HG03558 (cell line): Measurements from ENCODE around the gene MOCS1.

ENCODE experiments used
- ATAC-seq: cut with Tn5 transposase; IDR thresholded peaks from one replicate; pipeline ENCODE4 v1.9.1; 2021; ENCODE audit warnings: moderate number of reproducible peaks; ENCODE audit not compliant: unreplicated experiment; ENCODE audit errors: extremely low read depth

Gene MOCS1

DNA sequence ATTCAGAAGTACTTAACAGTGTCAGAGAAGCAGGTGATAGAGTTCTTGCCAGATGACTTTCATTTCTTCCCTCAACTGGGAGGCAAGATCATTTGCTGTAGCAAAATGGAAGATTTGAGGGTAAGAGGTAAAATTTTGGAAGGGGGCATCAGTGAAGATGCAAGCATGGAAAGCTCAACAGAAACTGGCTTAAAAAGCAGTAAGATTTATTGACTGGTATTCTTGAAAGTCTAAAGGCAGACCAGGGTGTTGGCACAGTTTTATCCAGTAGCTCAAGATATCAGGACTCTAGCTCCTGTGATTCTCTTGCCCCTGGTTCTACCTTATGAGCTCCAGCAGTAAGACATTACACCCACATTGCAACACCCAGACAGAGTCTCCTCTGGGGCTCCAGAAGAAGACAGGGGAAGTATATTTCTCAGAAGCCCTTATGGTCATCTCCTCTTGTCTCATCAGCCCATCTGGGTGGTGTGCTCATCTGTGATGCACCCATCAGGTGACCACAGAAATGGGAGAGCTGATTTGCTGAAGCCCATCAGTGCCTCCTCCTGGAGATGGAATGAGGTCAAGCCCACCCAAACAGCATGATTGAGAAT is 16.0 kb upstream of the MOCS1 start:
- no peak for ATAC-seq

- ATAC-seq = no peak
Observed at GRCh38 chr6:39948199-39948791, 14.0 kb upstream of the MOCS1 start.

- ATAC-seq = no peak
Observed at GRCh38 chr6:39947611-39948068, 13.4 kb upstream of the MOCS1 start.

DNA sequence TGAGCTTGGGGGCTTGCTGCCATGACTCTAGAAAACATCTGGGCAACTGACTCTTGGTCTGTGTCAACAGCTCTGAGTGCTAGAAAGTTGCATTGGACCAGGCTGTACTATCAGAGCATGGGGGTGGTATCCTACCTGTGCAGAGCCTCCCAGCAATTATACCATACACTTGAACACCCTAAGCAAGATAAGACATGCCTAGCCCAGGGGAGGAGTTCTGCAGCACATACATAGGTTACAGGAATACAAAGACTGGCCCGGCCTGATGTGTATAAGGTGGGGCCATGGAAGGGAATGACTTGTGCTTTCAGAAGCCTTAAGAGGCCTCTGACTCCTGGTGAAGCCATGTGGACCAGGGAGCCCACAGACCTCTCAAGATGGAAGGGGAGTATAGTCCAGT is 11.4 kb upstream of the MOCS1 start:
- ATAC-seq = no peak

DNA sequence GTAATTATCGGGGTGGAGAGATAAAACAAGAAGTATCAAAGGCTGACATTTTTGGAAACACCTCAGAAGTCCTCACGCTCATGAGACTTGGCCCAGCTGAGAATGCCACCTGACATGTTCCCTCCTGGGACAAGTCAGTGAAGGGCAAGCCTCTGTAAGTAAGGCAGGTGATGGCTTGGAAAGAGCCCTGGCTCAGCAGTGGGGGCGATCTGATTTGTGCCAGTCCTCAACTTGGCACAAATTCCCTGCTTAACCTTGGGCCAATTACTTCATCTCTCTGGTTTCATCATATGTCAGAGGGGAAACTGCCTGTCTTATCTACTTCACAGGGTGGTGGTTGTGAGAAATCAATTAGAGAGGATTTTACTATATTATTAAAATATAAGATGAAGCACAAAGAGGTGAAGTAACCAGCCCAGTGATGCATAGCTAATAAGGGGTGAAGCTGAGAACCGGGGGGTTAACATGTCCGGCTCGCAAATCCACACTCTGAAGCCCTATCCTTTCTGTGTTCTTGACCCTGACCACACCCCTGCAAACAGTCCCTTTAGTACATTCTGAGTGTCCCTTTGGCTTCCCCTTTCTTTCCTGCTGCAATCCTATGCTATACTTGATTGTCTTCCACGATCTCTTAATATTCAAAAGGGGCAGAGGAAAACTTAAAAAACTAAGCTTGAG is 8.8 kb upstream of the MOCS1 start:
- no peak for ATAC-seq

DNA sequence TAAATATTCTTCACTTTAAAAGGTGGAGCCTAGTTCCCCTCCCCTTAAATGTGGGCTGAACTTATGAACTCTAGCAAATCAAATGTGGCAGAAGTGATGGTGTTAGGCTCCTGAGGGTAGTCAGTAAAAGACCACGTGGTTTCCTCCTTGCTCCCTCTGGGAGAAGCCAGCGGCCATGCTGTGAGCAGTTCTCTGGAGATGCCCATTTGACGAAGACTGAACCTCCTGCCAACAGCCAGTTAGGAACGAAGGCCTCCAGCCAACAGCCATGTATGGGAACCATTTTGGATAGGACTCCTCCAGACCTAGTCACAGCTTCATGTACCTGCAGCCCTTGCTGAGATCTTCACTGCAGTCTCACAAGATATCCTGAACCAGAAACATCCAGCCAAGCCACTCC is 7.6 kb upstream of the MOCS1 start:
- ATAC-seq = no peak

- ATAC-seq = no peak
Observed at GRCh38 chr6:39941138-39941537, 6.9 kb upstream of the MOCS1 start.

DNA sequence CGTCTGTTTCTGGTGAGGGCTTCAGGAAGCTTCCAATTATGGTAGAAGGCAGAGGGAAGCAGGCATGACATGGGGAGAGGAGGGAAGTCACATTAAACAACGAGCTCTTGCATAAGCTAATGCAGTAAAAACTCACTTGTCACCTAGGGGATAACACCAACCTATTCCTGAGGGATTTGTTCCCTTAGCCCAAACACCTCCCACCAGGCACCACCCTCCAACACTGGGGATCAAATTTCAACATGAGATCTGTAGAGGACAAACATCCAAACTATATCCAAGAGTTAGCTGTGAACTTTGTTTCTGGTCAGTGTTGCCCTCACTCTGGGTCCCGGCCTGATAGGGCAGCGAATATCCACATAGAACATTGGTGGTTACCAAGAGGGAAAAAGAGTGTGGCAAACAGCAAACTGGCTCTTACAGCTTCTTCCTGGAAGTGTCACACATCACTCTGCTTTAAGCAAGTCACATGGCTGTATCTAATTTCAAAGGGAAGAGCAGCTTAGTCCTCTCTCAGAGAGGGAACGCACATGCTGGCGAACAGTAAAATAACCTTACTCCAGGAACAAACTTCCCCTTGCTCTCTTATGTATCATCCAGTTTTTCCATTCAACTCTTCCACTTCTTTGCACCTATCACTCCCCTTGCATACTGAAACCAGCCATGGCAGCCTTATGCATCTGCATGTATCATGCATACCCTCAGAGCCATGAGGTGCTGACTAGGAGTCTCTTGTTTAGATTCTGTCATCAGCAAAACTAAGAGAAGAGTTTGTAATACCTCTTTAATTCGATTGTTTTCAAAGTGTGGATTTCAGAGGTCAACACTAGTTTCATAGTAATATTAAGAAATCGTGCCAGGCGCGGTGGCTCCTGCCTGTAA is 4.8 kb upstream of the MOCS1 start:
- ATAC-seq = no peak

DNA sequence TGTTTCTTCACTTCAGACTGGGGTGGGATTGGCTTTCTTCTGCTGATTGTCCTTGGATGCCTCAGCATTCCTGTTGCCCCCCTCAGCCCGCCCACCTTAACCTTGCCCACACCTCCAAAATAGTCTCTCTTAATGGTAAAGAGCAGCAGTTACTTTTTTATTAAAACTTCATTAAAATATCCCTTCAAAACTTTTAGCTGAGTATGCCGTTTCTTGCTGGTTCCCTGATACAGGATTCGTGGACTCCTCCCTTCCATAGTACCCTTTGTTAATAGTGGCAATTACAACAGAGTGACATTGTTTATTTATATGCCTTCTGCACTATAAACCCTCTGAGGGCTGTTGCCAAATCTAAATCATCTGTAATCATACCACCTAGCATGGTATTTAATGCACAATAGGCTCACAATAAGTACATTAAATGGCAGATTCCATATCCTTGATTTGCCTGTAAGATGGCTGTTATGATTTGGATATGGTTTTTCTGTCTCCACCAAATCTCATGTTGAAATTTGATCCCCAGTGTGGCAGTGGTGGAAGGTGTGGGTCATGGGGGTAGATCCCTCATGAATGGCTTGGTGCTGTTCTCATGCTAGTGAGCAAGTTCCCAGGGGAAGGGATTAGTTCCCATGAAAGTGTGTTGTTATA is 3.5 kb upstream of the MOCS1 start:
- ATAC-seq = no peak

- ATAC-seq = no peak
Observed at GRCh38 chr6:39936857-39937256, 2.6 kb upstream of the MOCS1 start.

GRCh38 chr6:39935241-39935640 is 979 bp upstream of the MOCS1 start:
- ATAC-seq = no peak

- ATAC-seq = no peak
Observed at GRCh38 chr6:39933669-39934130, 562 bp downstream of the MOCS1 start.

DNA sequence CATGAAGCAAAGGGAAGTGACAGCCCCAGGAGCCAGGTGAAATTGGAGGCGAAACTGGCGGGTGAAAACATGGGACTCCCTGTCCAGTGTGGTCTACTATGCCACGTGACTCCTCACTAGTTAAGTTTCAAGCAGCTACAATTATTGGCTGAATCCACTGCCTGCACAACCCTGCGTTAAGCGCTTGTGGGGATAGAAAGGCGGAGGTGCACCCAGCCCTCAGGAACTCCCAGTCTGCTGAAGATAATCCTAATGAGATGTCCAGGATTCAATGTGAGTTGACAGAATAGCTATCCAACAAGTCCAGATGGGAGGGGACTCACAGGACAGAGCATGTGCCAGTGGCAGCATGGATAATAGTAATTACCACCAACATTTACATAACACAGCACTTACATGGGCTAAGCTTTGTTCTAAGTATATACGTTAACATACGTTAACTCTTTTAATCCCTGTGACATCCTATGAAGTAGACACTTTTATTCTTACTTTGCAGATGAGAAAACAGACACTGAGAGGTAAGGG is 1.8 kb downstream of the MOCS1 start:
- no peak for ATAC-seq

GRCh38 chr6:39931607-39932006 is 2.7 kb downstream of the MOCS1 start:
- no peak for ATAC-seq

GRCh38 chr6:39930540-39930939 is 3.7 kb downstream of the MOCS1 start:
- ATAC-seq = no peak

GRCh38 chr6:39929733-39930461 is 4.4 kb downstream of the MOCS1 start:
- ATAC-seq = no peak

GRCh38 chr6:39929039-39929732 is 5.1 kb downstream of the MOCS1 start:
- ATAC-seq = no peak

GRCh38 chr6:39927159-39927558 is 7.1 kb downstream of the MOCS1 start:
- ATAC-seq = no peak

- no peak for ATAC-seq
Observed at GRCh38 chr6:39926668-39927067, 7.6 kb downstream of the MOCS1 start.
